RWPE2 (cell line): ENCODE measurements around the gene BAG1.
A peak's percentile ranks its signal among the peaks of the same experiment; 100 is the strongest.

Source experiments
- ATAC-seq: fragments of 200-7000 bp; cut with Tn5 transposase; 3 replicates; pipeline ENCODE4 v1.9.1; 2021; ENCODE audit warnings: low read depth
- DNase-seq: peaks from one replicate; pipeline ENCODE4 v3.0.0-alpha.2; 2020; ENCODE audit warnings: low spot score
- H3K27ac ChIP-seq: fragments of 450-650 bp; 2 replicates; pipeline ENCODE4 v1.5.1; 2017; ENCODE audit warnings: mild to moderate bottlenecking; ENCODE audit not compliant: poor library complexity, severe bottlenecking
- H3K27me3 ChIP-seq: fragments of 250-450 bp; sonication (Bioruptor Pico); 2 replicates; pipeline ENCODE4 v1.5.1; 2021; ENCODE audit warnings: mild to moderate bottlenecking, moderate library complexity; ENCODE audit not compliant: insufficient read depth, poor library complexity, severe bottlenecking
- H3K36me3 ChIP-seq: fragments of 250-450 bp; sonication (Bioruptor Pico); 2 replicates; pipeline ENCODE4 v1.5.1; 2020; ENCODE audit warnings: low read depth, mild to moderate bottlenecking, moderate library complexity
- H3K4me1 ChIP-seq: fragments of 250-450 bp; sonication (Bioruptor Pico); 2 replicates; pipeline ENCODE4 v1.5.1; 2021; ENCODE audit warnings: mild to moderate bottlenecking, moderate library complexity; ENCODE audit not compliant: insufficient read depth, poor library complexity, severe bottlenecking
- H3K4me3 ChIP-seq: fragments of 250-450 bp; sonication (Bioruptor Pico); 2 replicates; pipeline ENCODE4 v1.5.1; 2021; ENCODE audit warnings: mild to moderate bottlenecking, moderate library complexity; ENCODE audit not compliant: severe bottlenecking
- H3K9me3 ChIP-seq: fragments of 250-450 bp; sonication (Bioruptor Pico); 2 replicates; pipeline ENCODE4 v1.5.1; 2021; ENCODE audit warnings: mild to moderate bottlenecking, moderate library complexity; ENCODE audit not compliant: severe bottlenecking
- TF ChIP-seq, protein P1 (sequence below): fragments of 450-650 bp; IDR thresholded peaks from one replicate; pipeline ENCODE4 v1.5.1; 2017; ENCODE audit warnings: mild to moderate bottlenecking, moderate library complexity; ENCODE audit not compliant: poor library complexity, severe bottlenecking

The BAG1 gene

DNA sequence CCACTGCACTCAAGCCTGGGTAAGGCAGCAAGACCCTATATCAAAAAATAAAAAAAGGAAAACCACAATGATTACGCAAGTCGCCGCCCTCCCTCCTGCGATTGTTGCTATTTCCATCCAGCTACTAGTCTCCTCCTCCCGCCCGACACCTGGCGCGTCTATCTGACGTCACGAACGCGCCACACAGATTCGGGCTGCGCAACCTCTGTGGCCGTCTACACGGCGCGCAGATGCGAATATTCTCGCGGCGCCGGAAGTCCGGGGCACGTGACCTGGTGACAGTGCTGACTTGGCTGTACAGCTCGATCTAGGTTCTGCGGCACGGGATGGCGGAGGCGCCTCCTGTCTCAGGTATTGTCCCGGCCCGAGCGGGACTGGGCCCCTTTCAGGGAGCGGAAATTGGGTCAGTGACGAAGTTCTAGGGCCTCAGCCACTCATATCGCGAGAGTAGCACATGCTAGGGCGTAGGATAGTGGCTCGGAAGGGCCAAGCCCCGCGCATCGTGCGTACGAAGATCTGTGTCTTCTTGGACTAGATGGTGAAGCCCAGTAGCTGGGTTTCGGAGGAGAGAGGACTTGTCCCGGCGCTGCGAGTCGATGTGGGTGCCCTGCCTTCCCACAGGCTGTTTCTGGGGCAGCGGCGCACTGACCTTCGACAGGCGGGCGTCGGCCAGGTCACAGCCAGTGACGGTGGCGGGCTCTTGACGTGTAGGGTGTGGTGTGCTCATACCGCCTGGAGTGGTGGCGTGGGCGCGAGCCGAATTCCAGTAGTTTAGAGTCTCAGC lies 25.9 kb upstream of the BAG1 start, which contains the start of gene NFX1:
NFX1 (plus strand) TSS at position 270 of the 784 bp plus-strand sequence; CDS start at position 327, 57 bp downstream.
- TF ChIP-seq, protein P1, sequence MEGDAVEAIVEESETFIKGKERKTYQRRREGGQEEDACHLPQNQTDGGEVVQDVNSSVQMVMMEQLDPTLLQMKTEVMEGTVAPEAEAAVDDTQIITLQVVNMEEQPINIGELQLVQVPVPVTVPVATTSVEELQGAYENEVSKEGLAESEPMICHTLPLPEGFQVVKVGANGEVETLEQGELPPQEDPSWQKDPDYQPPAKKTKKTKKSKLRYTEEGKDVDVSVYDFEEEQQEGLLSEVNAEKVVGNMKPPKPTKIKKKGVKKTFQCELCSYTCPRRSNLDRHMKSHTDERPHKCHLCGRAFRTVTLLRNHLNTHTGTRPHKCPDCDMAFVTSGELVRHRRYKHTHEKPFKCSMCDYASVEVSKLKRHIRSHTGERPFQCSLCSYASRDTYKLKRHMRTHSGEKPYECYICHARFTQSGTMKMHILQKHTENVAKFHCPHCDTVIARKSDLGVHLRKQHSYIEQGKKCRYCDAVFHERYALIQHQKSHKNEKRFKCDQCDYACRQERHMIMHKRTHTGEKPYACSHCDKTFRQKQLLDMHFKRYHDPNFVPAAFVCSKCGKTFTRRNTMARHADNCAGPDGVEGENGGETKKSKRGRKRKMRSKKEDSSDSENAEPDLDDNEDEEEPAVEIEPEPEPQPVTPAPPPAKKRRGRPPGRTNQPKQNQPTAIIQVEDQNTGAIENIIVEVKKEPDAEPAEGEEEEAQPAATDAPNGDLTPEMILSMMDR: no peak
- H3K9me3 ChIP-seq: no peaks in the 10 kb centered on the region
- DNase-seq (peak; percentile 94), ATAC-seq (peak; percentile 86)
- no peaks in the 10 kb centered on the region for H3K27me3 ChIP-seq
- no peaks in the 10 kb centered on the region for H3K4me1 ChIP-seq
- peaks cover 43% of the 10 kb centered on the region for H3K36me3 ChIP-seq
- H3K27ac ChIP-seq: peak within 1 kb of the TSS; percentile 88
- peak within 1 kb of the TSS; percentile 67 for H3K4me3 ChIP-seq

DNA sequence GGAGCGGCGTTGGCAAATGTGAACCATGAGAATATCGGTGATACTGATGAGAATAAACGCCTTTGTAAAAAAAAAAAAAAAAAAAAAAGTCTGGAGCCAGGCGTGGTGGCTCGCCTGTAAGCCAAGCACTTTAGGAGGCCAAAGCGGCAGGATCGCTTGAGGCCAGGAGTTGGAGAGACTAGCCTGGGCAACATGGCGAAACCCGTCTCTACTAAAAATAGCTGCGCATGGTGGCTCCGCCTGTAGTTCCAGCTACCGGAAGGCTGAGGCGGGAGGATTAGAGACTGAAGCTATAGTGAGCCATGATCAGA lies 25.4 kb upstream of the BAG1 start:
- Histone ChIP-seq H3K27ac (peak overlapping the region; percentile 88), H3K27me3 (no peaks in the 10 kb centered on the region), H3K4me3 (peak overlapping the region; percentile 67), H3K36me3 (peaks cover 38% of the 10 kb centered on the region), H3K4me1 (no peaks in the 10 kb centered on the region), H3K9me3 (no peaks in the 10 kb centered on the region)
- TF ChIP-seq, protein P1: no peak
- ATAC-seq: peak; percentile 30
- no peak for DNase-seq

- Histone ChIP-seq H3K4me3 (peak overlapping the region; percentile 67), H3K9me3 (no peaks in the 10 kb centered on the region), H3K27me3 (no peaks in the 10 kb centered on the region), H3K36me3 (peaks cover 37% of the 10 kb centered on the region), H3K27ac (peak overlapping the region; percentile 88), H3K4me1 (no peaks in the 10 kb centered on the region)
- DNase-seq (no peak), ATAC-seq (no peak)
- TF ChIP-seq, protein P1: no peak
Measured at GRCh38 chr9:33289496-33289895, 25.0 kb upstream of the BAG1 start.

GRCh38 chr9:33288828-33289483 lies 24.4 kb upstream of the BAG1 start:
- Histone ChIP-seq H3K36me3 (peaks cover 32% of the 10 kb centered on the region), H3K27ac (peak overlapping the region; percentile 88), H3K4me3 (no peak overlapping the region), H3K27me3 (no peaks in the 10 kb centered on the region), H3K4me1 (no peaks in the 10 kb centered on the region), H3K9me3 (no peaks in the 10 kb centered on the region)
- TF ChIP-seq, protein P1: no peak
- ATAC-seq (no peak), DNase-seq (no peak)

GRCh38 chr9:33288235-33288634 lies 23.7 kb upstream of the BAG1 start:
- DNase-seq (no peak), ATAC-seq (no peak)
- TF ChIP-seq, protein P1: no peak
- H3K4me1 ChIP-seq: no peaks in the 10 kb centered on the region
- peaks cover 25% of the 10 kb centered on the region for H3K36me3 ChIP-seq
- H3K27me3 ChIP-seq: no peaks in the 10 kb centered on the region
- no peak overlapping the region for H3K4me3 ChIP-seq
- H3K9me3 ChIP-seq: no peaks in the 10 kb centered on the region
- no peak overlapping the region for H3K27ac ChIP-seq
